Measurements from ENCODE around the gene MCUB. TPM values are rescaled to one million over a fixed set of nuclear protein-coding genes. Genes with fewer than 3 reads are reported as not detected.
A peak's percentile ranks its signal among the peaks of the same experiment; 100 is the strongest.

Gene MCUB
- total RNA-seq, 1 donor from 2014 or later, result 14.8 TPM

GRCh38 chr4:109702950-109703663, 143.1 kb downstream of the MCUB start, which contains the start of gene CASP6:
Gene CASP6, minus strand, starts transcription at chr4:109703445. Its CDS starts 50 bp downstream, at chr4:109703395.
- H3K27ac ChIP-seq, result peak within 1 kb of the TSS; percentile 83
- TF ChIP-seq CTCF (IDR thresholded peaks at IDR 0.05), result peak; percentile 75
- no peaks in the 10 kb centered on the region for H3K27me3 ChIP-seq
- peaks cover 3% of the 10 kb centered on the region for H3K36me3 ChIP-seq
- H3K4me3 ChIP-seq, result peak within 1 kb of the TSS; percentile 75
- H3K9me3 ChIP-seq, result no peaks in the 10 kb centered on the region
- ATAC-seq (peak; percentile 97), DNase-seq (peak; percentile 95)
- peaks cover 12% of the 10 kb centered on the region for H3K4me1 ChIP-seq
- intact Hi-C loops (cut with DNase I), result no loop called here

- no peak for DNase-seq
- Histone ChIP-seq H3K4me1 (peaks cover 12% of the 10 kb centered on the region), H3K9me3 (no peaks in the 10 kb centered on the region), H3K36me3 (peaks cover 4% of the 10 kb centered on the region), H3K27ac (peak overlapping the region; percentile 83), H3K27me3 (no peaks in the 10 kb centered on the region), H3K4me3 (peak overlapping the region; percentile 75)
- peak; percentile 0 for ATAC-seq
- intact Hi-C loops (cut with DNase I), result no loop called here
- no peak for TF ChIP-seq CTCF (IDR thresholded peaks at IDR 0.05)
Measured at GRCh38 chr4:109703664-109704361, 143.8 kb downstream of the MCUB start.

- Histone ChIP-seq H3K27me3 (no peaks in the 10 kb centered on the region), H3K36me3 (peaks cover 14% of the 10 kb centered on the region), H3K9me3 (no peaks in the 10 kb centered on the region), H3K4me1 (no peaks in the 10 kb centered on the region), H3K27ac (no peak overlapping the region), H3K4me3 (no peak overlapping the region)
- TF ChIP-seq CTCF (IDR thresholded peaks at IDR 0.05), result no peak
- intact Hi-C loops (cut with DNase I), result no loop called here
- no peak for ATAC-seq
- no peak for DNase-seq
Measured at GRCh38 chr4:109708435-109708834, 148.4 kb downstream of the MCUB start.

- H3K9me3 ChIP-seq, result no peaks in the 10 kb centered on the region
- H3K4me3 ChIP-seq, result no peak overlapping the region
- H3K27me3 ChIP-seq, result no peaks in the 10 kb centered on the region
- no peak for DNase-seq
- no peak for ATAC-seq
- no peak for TF ChIP-seq CTCF (IDR thresholded peaks at IDR 0.05)
- no peak overlapping the region for H3K27ac ChIP-seq
- intact Hi-C loops (cut with DNase I), result no loop called here
- peaks cover 20% of the 10 kb centered on the region for H3K36me3 ChIP-seq
- no peaks in the 10 kb centered on the region for H3K4me1 ChIP-seq
Measured at GRCh38 chr4:109708990-109709389, 148.9 kb downstream of the MCUB start.

- no peak overlapping the region for H3K27ac ChIP-seq
- no peak for DNase-seq
- no peak overlapping the region for H3K4me3 ChIP-seq
- no peaks in the 10 kb centered on the region for H3K9me3 ChIP-seq
- H3K36me3 ChIP-seq, result peaks cover 37% of the 10 kb centered on the region
- TF ChIP-seq CTCF (IDR thresholded peaks at IDR 0.05), result no peak
- ATAC-seq, result no peak
- intact Hi-C loops (cut with DNase I), result no loop called here
- no peaks in the 10 kb centered on the region for H3K27me3 ChIP-seq
- no peaks in the 10 kb centered on the region for H3K4me1 ChIP-seq
Measured at GRCh38 chr4:109713500-109713899, 153.5 kb downstream of the MCUB start.

Measured in upper lobe of right lung (tissue), 1 donor.